GM23338 (cell line): ENCODE measurements around the gene RHOV.

Experiments
- CREB1 ChIP-seq: fragments of 250-450 bp; sonication (Bioruptor Pico); IDR thresholded peaks from 2 replicates; pipeline ENCODE4 v1.5.0; 2020; ENCODE audit warnings: low read depth, mild to moderate bottlenecking, moderate library complexity
- CTCF ChIP-seq, 2 experiments: fragments of 200-600 bp in 1 of 2; sonication (generic) in 1 of 2; conservative IDR thresholded peaks; 2 replicates each; pipeline versions ENCODE4 v1.5.1 to v1.6.1; 2016 to 2017; ENCODE audit warnings: antibody characterized with exemption in 2 of 2, low read depth in 2 of 2, mild to moderate bottlenecking in 2 of 2, moderate library complexity in 1 of 2
- EZH2 ChIP-seq: fragments of 200-600 bp; sonication (generic); IDR thresholded peaks from one replicate; pipeline ENCODE4 v1.8.0; 2017; ENCODE audit warnings: antibody characterized with exemption, mild to moderate bottlenecking, low read depth; ENCODE audit not compliant: unreplicated experiment
- EZH2phosphoT487 ChIP-seq: fragments of 200-600 bp; sonication (generic); IDR thresholded peaks from one replicate; pipeline ENCODE4 v1.8.1; 2018; ENCODE audit warnings: antibody characterized with exemption; ENCODE audit not compliant: unreplicated experiment
- JUNB ChIP-seq: IDR thresholded peaks from one replicate; pipeline ENCODE4 v1.6.1; 2016; ENCODE audit warnings: antibody characterized with exemption; ENCODE audit not compliant: unreplicated experiment
- POLR2AphosphoS5 ChIP-seq: IDR thresholded peaks from 2 replicates; pipeline ENCODE4 v1.6.1; 2016; ENCODE audit warnings: antibody characterized with exemption, low read depth
- ZNF114 ChIP-seq: fragments of 250-450 bp; sonication (Bioruptor Pico); IDR thresholded peaks from 2 replicates; pipeline ENCODE4 v1.5.0; 2020; ENCODE audit warnings: mild to moderate bottlenecking, moderate library complexity
- ZNF331 ChIP-seq: fragments of 250-450 bp; sonication (Bioruptor Pico); IDR thresholded peaks from 2 replicates; pipeline ENCODE4 v1.5.0; 2020; ENCODE audit warnings: low read depth, mild to moderate bottlenecking, moderate library complexity
- TF ChIP-seq, protein P1 (sequence below): IDR thresholded peaks from one replicate; pipeline ENCODE4 v1.6.1; 2018; ENCODE audit warnings: antibody characterized with exemption; ENCODE audit not compliant: unreplicated experiment
- TF ChIP-seq, protein P2 (sequence below): IDR thresholded peaks from 2 replicates; pipeline ENCODE4 v1.6.1; 2016; ENCODE audit warnings: antibody characterized with exemption

- no peak for TF ChIP-seq CTCF (conservative IDR thresholded peaks at IDR 0.05; ENCODE audit: low read depth in 2 of 2)
- TF ChIP-seq EZH2 = no peak
- no peak for TF ChIP-seq POLR2AphosphoS5
- TF ChIP-seq, protein P1, sequence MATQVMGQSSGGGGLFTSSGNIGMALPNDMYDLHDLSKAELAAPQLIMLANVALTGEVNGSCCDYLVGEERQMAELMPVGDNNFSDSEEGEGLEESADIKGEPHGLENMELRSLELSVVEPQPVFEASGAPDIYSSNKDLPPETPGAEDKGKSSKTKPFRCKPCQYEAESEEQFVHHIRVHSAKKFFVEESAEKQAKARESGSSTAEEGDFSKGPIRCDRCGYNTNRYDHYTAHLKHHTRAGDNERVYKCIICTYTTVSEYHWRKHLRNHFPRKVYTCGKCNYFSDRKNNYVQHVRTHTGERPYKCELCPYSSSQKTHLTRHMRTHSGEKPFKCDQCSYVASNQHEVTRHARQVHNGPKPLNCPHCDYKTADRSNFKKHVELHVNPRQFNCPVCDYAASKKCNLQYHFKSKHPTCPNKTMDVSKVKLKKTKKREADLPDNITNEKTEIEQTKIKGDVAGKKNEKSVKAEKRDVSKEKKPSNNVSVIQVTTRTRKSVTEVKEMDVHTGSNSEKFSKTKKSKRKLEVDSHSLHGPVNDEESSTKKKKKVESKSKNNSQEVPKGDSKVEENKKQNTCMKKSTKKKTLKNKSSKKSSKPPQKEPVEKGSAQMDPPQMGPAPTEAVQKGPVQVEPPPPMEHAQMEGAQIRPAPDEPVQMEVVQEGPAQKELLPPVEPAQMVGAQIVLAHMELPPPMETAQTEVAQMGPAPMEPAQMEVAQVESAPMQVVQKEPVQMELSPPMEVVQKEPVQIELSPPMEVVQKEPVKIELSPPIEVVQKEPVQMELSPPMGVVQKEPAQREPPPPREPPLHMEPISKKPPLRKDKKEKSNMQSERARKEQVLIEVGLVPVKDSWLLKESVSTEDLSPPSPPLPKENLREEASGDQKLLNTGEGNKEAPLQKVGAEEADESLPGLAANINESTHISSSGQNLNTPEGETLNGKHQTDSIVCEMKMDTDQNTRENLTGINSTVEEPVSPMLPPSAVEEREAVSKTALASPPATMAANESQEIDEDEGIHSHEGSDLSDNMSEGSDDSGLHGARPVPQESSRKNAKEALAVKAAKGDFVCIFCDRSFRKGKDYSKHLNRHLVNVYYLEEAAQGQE = no peak
- TF ChIP-seq, protein P2, sequence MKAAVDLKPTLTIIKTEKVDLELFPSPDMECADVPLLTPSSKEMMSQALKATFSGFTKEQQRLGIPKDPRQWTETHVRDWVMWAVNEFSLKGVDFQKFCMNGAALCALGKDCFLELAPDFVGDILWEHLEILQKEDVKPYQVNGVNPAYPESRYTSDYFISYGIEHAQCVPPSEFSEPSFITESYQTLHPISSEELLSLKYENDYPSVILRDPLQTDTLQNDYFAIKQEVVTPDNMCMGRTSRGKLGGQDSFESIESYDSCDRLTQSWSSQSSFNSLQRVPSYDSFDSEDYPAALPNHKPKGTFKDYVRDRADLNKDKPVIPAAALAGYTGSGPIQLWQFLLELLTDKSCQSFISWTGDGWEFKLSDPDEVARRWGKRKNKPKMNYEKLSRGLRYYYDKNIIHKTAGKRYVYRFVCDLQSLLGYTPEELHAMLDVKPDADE = no peak
- TF ChIP-seq JUNB = no peak
- no peak for TF ChIP-seq EZH2phosphoT487
- TF ChIP-seq ZNF114 (CRISPR knock-in tag) = no peak
- TF ChIP-seq CREB1 (CRISPR knock-in tag) = no peak
- no peak for TF ChIP-seq ZNF331
These were observed 21.5 kb downstream of the RHOV start for GRCh38 chr15:40852529-40852928.
